PC-9 (cell line): Measurements from ENCODE around the gene SLC5A5. TPM values are rescaled to one million over a fixed set of nuclear protein-coding genes. Genes with fewer than 3 reads are reported as not detected.
"Not testable (repeated sequence)": the region's sequence is repeated elsewhere in the genome, so short reads cannot be mapped to it uniquely, and the experiment has no call there.

Experiments used
- BruUV-seq: library from RNA; stranded (reverse); fragments of 400-500 nt; replicated peaks from 2 replicates; lab custom pipeline; 2021; lab: Mats Ljungman, UMichigan
- CTCF ChIA-PET: fragments of 300-600 bp; sonication (Branson Sonifier 250); formaldehyde crosslinking; loops from one replicate; lab custom pipeline; 2022; ENCODE audit warnings: antibody characterized with exemption; lab: Charles Lee
- POLR2A ChIA-PET: fragments of 300-600 bp; sonication (Branson Sonifier 250); formaldehyde crosslinking; loops from one replicate; lab custom pipeline; 2022; ENCODE audit warnings: antibody characterized with exemption; ENCODE audit not compliant: unreplicated experiment; lab: Charles Lee
- DNase-seq, 2 experiments: peaks; one replicate each; pipeline versions ENCODE4 v3.0.0 to v3.0.0-alpha.2; 2015 to 2022; ENCODE audit warnings: mixed read lengths in 1 of 2
- H2AFZ ChIP-seq: fragments of 200-600 bp; sonication (generic); 2 replicates; pipeline ENCODE4 v1.8.1; 2017; ENCODE audit warnings: antibody characterized with exemption
- H3F3A ChIP-seq: fragments of 200-600 bp; sonication (generic); 2 replicates; pipeline ENCODE4 v1.8.1; 2017; ENCODE audit warnings: antibody characterized with exemption, mild to moderate bottlenecking, low read depth; ENCODE audit not compliant: insufficient read depth
- H3K27ac ChIP-seq: fragments of 200-600 bp; sonication (generic); 2 replicates; pipeline ENCODE4 v1.6.1; 2016; ENCODE audit warnings: mixed run types
- H3K27me3 ChIP-seq: fragments of 200-600 bp; sonication (generic); 2 replicates; pipeline ENCODE4 v1.6.1; 2016; ENCODE audit warnings: low read depth, mixed run types; ENCODE audit not compliant: insufficient read depth
- H3K36me3 ChIP-seq: fragments of 200-600 bp; sonication (generic); 2 replicates; pipeline ENCODE4 v1.6.1; 2016; ENCODE audit warnings: low read depth, mixed run types
- H3K4me1 ChIP-seq: fragments of 200-600 bp; sonication (generic); replicated peaks from 2 replicates; pipeline ENCODE4 v1.6.1; 2016; ENCODE audit warnings: mixed run types; ENCODE audit not compliant: insufficient read depth
- H3K4me2 ChIP-seq: fragments of 200-600 bp; sonication (generic); 2 replicates; pipeline ENCODE4 v1.6.1; 2017; ENCODE audit warnings: mixed run types
- H3K4me3 ChIP-seq: fragments of 200-600 bp; sonication (generic); 2 replicates; pipeline ENCODE4 v1.6.1; 2016; ENCODE audit warnings: mixed run types
- H3K79me2 ChIP-seq: fragments of 200-600 bp; sonication (generic); 2 replicates; pipeline ENCODE4 v1.6.1; 2017; ENCODE audit warnings: low read depth, mixed run types
- H3K9me2 ChIP-seq: fragments of 200-600 bp; sonication (generic); 2 replicates; pipeline ENCODE4 v1.8.1; 2017; ENCODE audit warnings: mild to moderate bottlenecking; ENCODE audit not compliant: insufficient read depth
- H3K9me3 ChIP-seq: fragments of 200-600 bp; sonication (generic); 2 replicates; pipeline ENCODE4 v1.8.1; 2016; ENCODE audit warnings: low read depth; ENCODE audit not compliant: insufficient read depth
- H4K20me1 ChIP-seq: fragments of 200-600 bp; sonication (generic); 2 replicates; pipeline ENCODE4 v1.8.1; 2017; ENCODE audit not compliant: insufficient read depth
- CTCF ChIP-seq: fragments of 200-600 bp; sonication (generic); conservative IDR thresholded peaks from 2 replicates; pipeline ENCODE4 v1.6.1; 2017; ENCODE audit warnings: mixed run types, antibody characterized with exemption, mild to moderate bottlenecking, moderate library complexity
- EZH2 ChIP-seq: fragments of 200-600 bp; sonication (generic); IDR thresholded peaks from 2 replicates; pipeline ENCODE4 v1.8.0; 2017; ENCODE audit warnings: antibody characterized with exemption, low read depth
- intact Hi-C: fragments of 100-400 bp; cut with micrococcal nuclease; formaldehyde crosslinking; loops from one replicate; pipeline ENCODE4 v1.10.0; 2022; ENCODE audit not compliant: unreplicated experiment
- total RNA-seq: library from RNA; stranded (reverse); gene quantifications from 2 replicates; pipeline ENCODE4 v1.2.3, GENCODE V29; 2021

Gene SLC5A5
- total RNA-seq, 1 experiment from 2014 or later, result not detected

GRCh38 chr19:17886515-17886914 lies 14.8 kb downstream of the SLC5A5 start:
- no peaks in the 10 kb centered on the region for H3K36me3 ChIP-seq
- TF ChIP-seq EZH2, result no peak
- TF ChIP-seq CTCF, result no peak
- no peaks in the 10 kb centered on the region for H3K79me2 ChIP-seq
- H3K4me3 ChIP-seq, result no peak overlapping the region
- H3K27me3 ChIP-seq, result peaks cover 30% of the 10 kb centered on the region; the same call in 1 of the 2 replicates
- no peaks in the 10 kb centered on the region for H3K9me2 ChIP-seq
- peak in 1 of 2 experiments; percentile 26 for DNase-seq
- CTCF ChIA-PET, result no interaction called here
- H3K9me3 ChIP-seq, result no peaks in the 10 kb centered on the region
- no peak overlapping the region for H3K4me2 ChIP-seq
- intact Hi-C loops, result no loop called here
- POLR2A ChIA-PET, result no interaction called here
- H2AFZ ChIP-seq, result no peak overlapping the region
- H4K20me1 ChIP-seq, result no peaks in the 10 kb centered on the region
- BruUV-seq, result no TSS peak
- H3K27ac ChIP-seq, result no peak overlapping the region
- 0 out of 2 replicates have a peak, but pooled peaks cover 6% of the 10 kb centered on the region for H3F3A ChIP-seq
- H3K4me1 ChIP-seq, result no peaks in the 10 kb centered on the region

DNA sequence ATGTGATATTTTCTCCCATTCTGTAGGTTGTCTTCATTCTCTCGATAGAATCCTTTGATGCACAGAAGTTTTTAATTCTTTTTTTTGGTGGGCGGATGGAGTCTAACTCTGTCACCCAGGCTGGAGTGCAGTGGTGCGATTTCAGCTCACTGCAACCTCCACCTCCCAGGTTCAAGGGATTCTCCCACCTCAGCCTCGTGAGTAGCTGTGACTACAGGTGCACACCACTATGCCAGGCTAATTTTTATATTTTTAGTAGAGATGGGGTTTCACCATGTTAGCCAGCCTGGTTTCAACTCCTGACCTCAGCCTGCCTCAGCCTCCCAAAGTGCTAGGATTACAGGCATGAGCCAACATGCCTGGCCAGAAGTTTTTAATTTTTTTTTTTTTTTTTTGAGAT lies 15.5 kb downstream of the SLC5A5 start:
- H3K9me3 ChIP-seq, H3K4me1 ChIP-seq, BruUV-seq, H3K4me3 ChIP-seq, H3K4me2 ChIP-seq, POLR2A ChIA-PET, intact Hi-C loops, H3K9me2 ChIP-seq, H4K20me1 ChIP-seq, H3K79me2 ChIP-seq, H2AFZ ChIP-seq, H3K36me3 ChIP-seq, H3K27ac ChIP-seq, CTCF ChIA-PET, H3F3A ChIP-seq: not testable (repeated sequence)
- H3K27me3 ChIP-seq, result peaks cover 33% of the 10 kb centered on the region; the same call in 1 of the 2 replicates
- peak in 1 of 2 experiments; percentile 9 for DNase-seq

- no peak for DNase-seq
- no peaks in the 10 kb centered on the region for H3K9me2 ChIP-seq
- H3K4me2 ChIP-seq, result no peak overlapping the region
- H3F3A ChIP-seq, result 0 out of 2 replicates have a peak, but pooled peaks cover 6% of the 10 kb centered on the region
- H3K27me3 ChIP-seq, result peaks cover 43% of the 10 kb centered on the region; the same call in 1 of the 2 replicates
- H3K79me2 ChIP-seq, result no peaks in the 10 kb centered on the region
- H2AFZ ChIP-seq, result no peak overlapping the region
- POLR2A ChIA-PET, result no interaction called here
- H3K27ac ChIP-seq, result no peak overlapping the region
- no peaks in the 10 kb centered on the region for H3K36me3 ChIP-seq
- no peaks in the 10 kb centered on the region for H3K4me1 ChIP-seq
- no TSS peak for BruUV-seq
- H3K9me3 ChIP-seq, result no peaks in the 10 kb centered on the region
- CTCF ChIA-PET, result no interaction called here
- TF ChIP-seq EZH2 (no peak), CTCF (no peak)
- H4K20me1 ChIP-seq, result no peaks in the 10 kb centered on the region
- intact Hi-C loops, result no loop called here
- no peak overlapping the region for H3K4me3 ChIP-seq
These were observed 16.5 kb downstream of the SLC5A5 start for GRCh38 chr19:17888260-17888659.
